T follicular helper cell (primary cell): ENCODE measurements around the gene PDGFRB.

Source experiments
- DNase-seq: peaks from one replicate; pipeline ENCODE4 v3.0.0-alpha.2; 2020; ENCODE audit warnings: low read depth

The PDGFRB gene

GRCh38 chr5:150144246-150144801, 11.3 kb downstream of the PDGFRB start:
- no peak for DNase-seq

- DNase-seq, result no peak
These were observed 12.0 kb downstream of the PDGFRB start for GRCh38 chr5:150143350-150144245.

DNA sequence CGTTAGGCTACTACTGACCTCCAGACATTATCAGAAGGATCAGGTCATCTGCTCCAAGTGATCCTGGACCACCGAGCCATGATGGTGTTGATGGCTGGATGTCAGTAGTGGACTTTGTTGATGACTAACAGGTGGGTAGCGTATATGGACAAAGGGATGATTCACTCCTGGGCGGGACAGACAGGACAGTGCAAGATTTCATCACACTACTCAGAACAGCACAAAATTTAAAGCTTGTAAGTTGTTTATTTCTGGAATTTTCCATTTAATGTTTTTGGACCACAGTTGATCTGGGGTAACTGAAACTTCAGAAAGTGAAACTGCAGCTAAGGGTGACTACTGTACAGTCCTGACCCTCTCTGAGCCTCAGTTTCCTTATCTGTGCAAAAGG, 12.7 kb downstream of the PDGFRB start:
- no peak for DNase-seq

DNA sequence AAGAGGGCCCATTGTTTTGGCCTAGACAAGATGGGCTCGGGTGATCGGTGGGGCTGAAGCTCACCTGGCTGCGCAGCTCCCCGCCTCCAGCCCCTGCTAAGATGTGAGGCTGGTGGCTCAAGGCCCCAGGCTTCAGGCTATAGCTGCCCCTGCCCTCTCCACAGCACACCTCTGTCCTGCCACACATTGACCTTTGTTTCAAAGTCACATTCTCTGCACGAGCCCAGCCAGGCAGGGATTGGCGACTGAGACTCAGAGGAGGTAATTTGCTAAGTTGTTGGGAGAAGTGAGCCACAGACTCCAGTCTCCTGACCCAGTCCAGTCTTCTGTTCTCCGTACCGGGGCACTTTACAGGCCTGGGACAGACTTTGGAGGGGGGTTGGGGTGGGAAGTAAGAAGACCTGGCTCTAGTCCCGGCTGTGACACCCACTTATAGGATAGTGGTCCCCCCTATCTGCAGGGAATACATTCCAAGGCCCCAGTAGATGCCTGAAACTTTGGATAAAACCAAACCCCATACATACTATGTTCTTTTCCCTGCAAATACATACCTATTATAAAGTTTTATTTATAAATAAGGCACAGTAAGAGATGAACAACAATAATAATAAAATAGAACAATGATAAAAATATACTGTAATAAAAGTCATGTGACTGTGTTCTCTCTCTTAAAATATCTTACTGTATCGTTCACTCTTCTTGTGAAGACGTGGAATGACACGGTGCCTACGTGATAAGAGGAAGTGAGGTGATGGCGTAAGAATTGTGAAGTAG, 13.3 kb downstream of the PDGFRB start:
- DNase-seq, result no peak

DNA sequence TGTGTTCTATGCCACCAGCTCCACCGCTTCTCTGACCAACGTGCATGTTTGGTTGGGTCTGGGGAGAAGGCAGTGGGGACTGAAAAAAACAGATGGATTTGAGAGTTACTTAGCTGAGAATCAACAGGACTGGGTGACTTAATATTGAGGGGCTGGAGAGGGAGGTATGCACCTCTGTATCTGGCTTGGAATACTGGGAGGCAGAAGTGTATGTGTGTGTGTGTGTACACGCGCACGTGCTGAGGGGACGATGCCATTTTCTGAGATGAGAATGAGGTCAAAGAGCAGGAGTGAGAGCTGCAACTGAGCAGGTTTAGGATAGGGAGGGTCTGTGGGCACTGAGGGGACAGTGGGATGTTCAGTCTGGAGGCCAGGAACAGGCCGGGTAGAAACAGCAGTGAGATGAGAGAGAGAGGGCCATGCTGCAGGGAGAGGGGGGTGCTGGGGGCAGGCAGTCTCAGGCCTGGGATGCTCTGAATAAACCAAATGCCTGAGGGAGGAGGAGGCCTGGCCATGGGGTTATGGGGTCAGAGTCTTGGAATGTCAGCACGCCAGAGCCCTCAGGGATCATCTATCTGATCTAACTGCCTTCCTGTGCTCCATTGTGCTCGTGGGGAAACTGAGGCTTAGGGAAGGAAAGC, 14.0 kb downstream of the PDGFRB start:
- DNase-seq, result no peak

GRCh38 chr5:150140830-150141229, 14.8 kb downstream of the PDGFRB start:
- DNase-seq, result no peak

DNA sequence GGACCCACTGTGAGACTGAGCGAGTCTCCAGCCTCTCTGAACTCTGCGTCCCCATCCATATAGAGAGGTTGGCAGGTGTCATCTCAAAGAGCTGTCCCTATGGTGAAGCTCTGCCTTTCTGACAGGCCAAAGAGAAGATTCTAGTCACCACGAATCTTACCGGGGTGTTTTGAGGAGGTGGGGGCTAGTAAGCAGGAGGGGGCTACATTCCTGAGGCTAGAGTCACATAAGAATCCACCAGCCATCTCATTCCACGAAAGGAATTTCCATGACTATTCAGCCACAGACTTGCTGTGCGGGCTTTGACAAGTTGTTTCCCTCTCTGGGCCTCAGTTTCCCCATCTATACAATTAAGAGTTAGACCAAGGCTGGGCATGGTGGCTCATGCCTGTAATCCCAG, 16.3 kb downstream of the PDGFRB start:
- DNase-seq, result no peak

GRCh38 chr5:150138551-150139265, 16.9 kb downstream of the PDGFRB start:
- DNase-seq, result no peak

GRCh38 chr5:150137997-150138396, 17.6 kb downstream of the PDGFRB start:
- no peak for DNase-seq

- no peak for DNase-seq
These were observed 18.3 kb downstream of the PDGFRB start for GRCh38 chr5:150137168-150137957.

DNA sequence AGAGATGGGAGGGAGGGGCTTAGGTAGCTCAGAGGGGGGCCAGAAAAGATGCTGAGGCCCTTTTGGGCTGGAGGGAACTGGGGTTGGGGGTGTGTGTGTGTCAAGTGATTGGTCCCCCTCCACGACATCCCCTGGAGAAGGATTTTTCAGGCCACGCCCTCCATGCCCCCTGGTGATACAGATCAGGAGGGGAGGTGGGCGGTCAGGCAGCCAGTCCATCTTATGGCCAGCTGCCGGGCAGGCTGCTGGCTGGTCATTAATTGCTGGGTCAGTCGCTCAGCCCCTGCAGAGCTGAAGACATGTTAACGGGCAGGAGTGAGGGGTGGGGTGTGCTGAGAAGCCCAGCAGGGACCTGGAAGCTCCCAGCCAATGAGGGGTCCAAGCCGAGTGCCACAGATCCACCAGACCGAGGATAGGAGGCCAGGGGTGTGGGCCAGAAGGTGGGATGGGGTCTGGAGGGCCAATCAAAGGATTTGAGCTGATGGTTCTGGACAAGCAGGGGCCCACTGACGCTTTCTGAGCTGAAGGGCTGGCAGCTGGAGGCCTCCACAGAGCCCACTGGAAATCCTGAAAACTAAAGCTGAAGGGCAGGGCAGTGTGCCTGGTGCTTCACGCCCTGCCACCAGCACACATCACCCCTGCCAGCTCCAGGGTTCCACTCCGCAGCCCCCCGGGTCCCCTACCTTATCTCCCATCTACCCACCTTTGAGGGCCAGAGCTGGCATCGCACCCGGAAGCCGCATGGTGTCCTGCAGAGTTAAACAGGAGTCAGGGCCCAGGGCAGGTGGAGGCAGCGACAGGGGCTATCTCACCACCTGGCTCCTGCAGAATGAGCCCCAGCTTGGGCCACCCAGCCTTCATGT, 19.1 kb downstream of the PDGFRB start:
- DNase-seq, result no peak

GRCh38 chr5:150135557-150136304, 19.9 kb downstream of the PDGFRB start:
- no peak for DNase-seq

DNA sequence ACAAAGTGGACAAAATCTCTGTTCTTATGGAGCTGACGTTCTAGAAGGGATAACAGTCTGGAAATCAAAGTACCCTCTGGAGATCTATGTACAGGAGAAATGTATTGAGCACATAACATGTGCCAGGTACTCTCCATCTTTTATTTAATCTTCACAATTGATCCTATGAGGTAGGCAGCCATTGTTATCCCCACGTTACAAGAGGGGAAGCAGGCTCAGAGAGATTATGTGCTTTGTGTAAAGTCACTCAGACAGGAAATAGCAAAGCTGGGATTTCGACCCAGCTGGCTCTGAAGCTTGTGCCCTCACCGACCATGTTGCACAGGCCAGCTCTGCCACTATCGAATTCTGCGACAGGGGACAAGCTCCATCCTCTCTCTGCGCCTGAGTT, 21.5 kb downstream of the PDGFRB start:
- DNase-seq, result no peak

DNA sequence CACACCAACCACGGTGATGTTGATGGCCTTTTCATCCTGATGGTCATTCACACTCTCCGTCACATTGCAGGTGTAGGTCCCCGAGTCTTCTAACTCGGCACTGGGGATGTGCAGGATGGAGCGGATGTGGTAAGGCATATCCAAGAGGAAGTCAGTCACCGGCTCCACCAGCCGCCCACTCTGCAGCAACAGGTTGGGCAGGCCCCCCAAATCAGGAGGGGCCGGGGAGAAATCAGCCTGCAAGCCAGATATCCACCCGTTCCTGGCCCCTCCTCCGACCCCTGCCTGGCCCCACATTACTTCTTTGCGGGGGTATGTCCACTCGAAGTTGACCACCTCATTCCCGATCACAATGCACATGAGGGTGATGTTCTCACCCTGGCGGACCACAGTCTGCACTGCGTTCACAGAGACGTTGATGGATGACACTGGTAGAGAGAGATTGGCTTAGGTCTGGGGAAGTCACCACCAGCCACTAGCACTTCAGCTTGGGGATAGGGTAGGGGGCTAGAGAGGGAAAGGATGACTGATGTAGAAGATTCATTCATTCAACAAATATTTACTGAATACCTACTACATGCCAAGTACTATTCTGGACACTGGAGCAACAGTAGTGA, 22.0 kb downstream of the PDGFRB start:
- no peak for DNase-seq

DNA sequence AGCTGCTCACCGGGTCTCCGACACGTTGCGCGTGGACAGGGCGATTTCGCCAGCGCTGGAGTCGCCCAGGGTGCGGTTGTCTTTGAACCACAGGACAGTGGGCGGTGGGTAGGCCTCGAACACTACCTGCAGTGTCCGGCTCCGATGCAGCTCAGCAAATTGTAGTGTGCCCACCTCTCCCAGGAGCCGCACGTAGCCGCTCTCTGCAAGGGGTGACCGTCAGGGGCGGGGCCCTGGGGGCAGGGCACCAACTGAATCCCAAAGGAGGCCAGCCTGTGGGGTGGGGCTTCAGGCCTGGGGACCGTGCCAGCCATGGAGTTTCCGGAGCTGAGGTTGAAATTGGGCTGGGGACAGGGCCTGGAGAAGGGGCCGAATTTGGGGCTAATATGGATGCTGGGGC, 22.9 kb downstream of the PDGFRB start:
- no peak for DNase-seq

- no peak for DNase-seq
These were observed 23.5 kb downstream of the PDGFRB start for GRCh38 chr5:150131978-150132694.

- DNase-seq, result no peak
These were observed 24.2 kb downstream of the PDGFRB start for GRCh38 chr5:150131461-150131860.

- no peak for DNase-seq
These were observed 25.1 kb downstream of the PDGFRB start for GRCh38 chr5:150130493-150130922.
